ENCODE results near the gene TLR2. TPM values are rescaled to one million over a fixed set of nuclear protein-coding genes. Genes with fewer than 3 reads are reported as not detected.

The TLR2 gene
- total and polyA plus RNA-seq, 10 of the 15 experiments (the other 5 are each of a cell fraction or from before 2014, with no cell fraction given): under 0.01 to 0.19 (median 0.06) TPM; not detected in 4

GRCh38 chr4:153663667-153664066 lies 20.4 kb upstream of the TLR2 start:
- FAIRE-seq: no peak

More at GRCh38 chr4:153663667-153664066, 20.4 kb upstream of the TLR2 start:
- Histone ChIP-seq H2AFZ (ENCODE audit: control insufficient read depth, low read depth, low read length) (no peak overlapping the region), H3K27ac (ENCODE audit: control insufficient read depth, insufficient read depth) (no peak overlapping the region), H3K4me3 (no peak overlapping the region), H3K4me2 (ENCODE audit: control insufficient read depth, insufficient read depth) (no peak overlapping the region), H3K36me3 (ENCODE audit: control insufficient read depth in 2 of 2, insufficient read depth in 2 of 2, low read length in 1 of 2) (no peaks in the 10 kb centered on the region), H3K9me3 (replicated peaks; ENCODE audit: control insufficient read depth, insufficient read depth, low read length) (no peaks in the 10 kb centered on the region; the same call in 2 of the 3 replicates), H3K79me2 (ENCODE audit: control insufficient read depth, insufficient read depth, low read length) (no peaks in the 10 kb centered on the region), H3K4me1 (ENCODE audit: control insufficient read depth, insufficient read depth, low read length) (no peaks in the 10 kb centered on the region), H3K27me3 (replicated peaks in 1 of 2; ENCODE audit: control insufficient read depth in 2 of 2, insufficient read depth in 2 of 2, low read length in 1 of 2) (no peaks in the 10 kb centered on the region), H3K9ac (ENCODE audit: control insufficient read depth, insufficient read depth, low read length) (no peak overlapping the region), H4K20me1 (ENCODE audit: control insufficient read depth, insufficient read depth) (no peaks in the 10 kb centered on the region)
- ChIA-PET SMC1A (ENCODE audit: uncharacterized antibody, unreplicated experiment) (no interaction called here), CTCF (interaction anchor here (1.0 kb wide), 1 partner anchor 344 kb away, joined by 3 read pairs; no protein-coding TSS in a partner anchor), RAD21 (ENCODE audit: unreplicated experiment) (no interaction called here), POLR2A (no interaction called here)
- ATAC-seq (no peak), DNase-seq (ENCODE audit: low read depth, low spot score) (no peak)
- in situ Hi-C loops (cut with MboI) (no loop called here), intact Hi-C loops (cut with micrococcal nuclease; ENCODE audit: unreplicated experiment) (no loop called here)
- no peak for TF ChIP-seq RELB (IDR thresholded peaks at IDR 0.05; ENCODE audit: low read depth)
- no peak for TF ChIP-seq E2F4 (IDR thresholded peaks at IDR 0.05; ENCODE audit: low read depth, low read length)
- no peak for TF ChIP-seq RFX5 (IDR thresholded peaks at IDR 0.05; ENCODE audit: low read depth, low read length)
- TF ChIP-seq CHD4 (IDR thresholded peaks at IDR 0.05): no peak
- TF ChIP-seq PAX8 (IDR thresholded peaks at IDR 0.05): no peak
- TF ChIP-seq ELK1 (IDR thresholded peaks at IDR 0.05; ENCODE audit: low read depth, low read length): no peak
- TF ChIP-seq POLR2AphosphoS5 (IDR thresholded peaks at IDR 0.05; ENCODE audit: low read length): no peak
- TF ChIP-seq MLLT1 (IDR thresholded peaks at IDR 0.05): no peak
- TF ChIP-seq NR2C1 (IDR thresholded peaks at IDR 0.05): no peak
- no peak for TF ChIP-seq RAD51 (IDR thresholded peaks at IDR 0.05)
- TF ChIP-seq FOXM1 (IDR thresholded peaks at IDR 0.05; ENCODE audit: low read depth, low read length): no peak
- TF ChIP-seq YBX1 (IDR thresholded peaks at IDR 0.05): no peak
- TF ChIP-seq HSF1 (IDR thresholded peaks at IDR 0.05; ENCODE audit: low read depth, low read length): no peak
- no peak for TF ChIP-seq SMARCA5 (IDR thresholded peaks at IDR 0.05)
- no TSS peak for BruUV-seq (replicated peaks)
- 11% methylated on average over 1 of the region's 1 CpG for WGBS (ENCODE audit: insufficient coverage, insufficient replicate concordance, low lambda C conversion rate, missing lambda C conversion rate)

Data from GM12878 (cell line).